MM.1S (cell line): ENCODE measurements around the gene CDK6.

Experiments used
- DNase-seq: peaks from one replicate; pipeline ENCODE4 v3.0.0-alpha.2; 2015
- H2AFZ ChIP-seq: fragments of 300-600 bp; sonication (generic); 2 replicates; pipeline ENCODE4 v1.6.0; 2016; ENCODE audit warnings: antibody characterized with exemption, low read length
- H3F3A ChIP-seq: fragments of 300-600 bp; sonication (generic); 2 replicates; pipeline ENCODE4 v1.6.1; 2016; ENCODE audit warnings: mild to moderate bottlenecking, antibody characterized with exemption, low read length, moderate library complexity, mixed read lengths; ENCODE audit not compliant: insufficient read depth
- H3K27ac ChIP-seq: fragments of 300-600 bp; sonication (generic); 2 replicates; pipeline ENCODE4 v1.5.1; 2016; ENCODE audit warnings: mild to moderate bottlenecking, low read length
- H3K27me3 ChIP-seq: fragments of 300-600 bp; sonication (generic); replicated peaks from 2 replicates; pipeline ENCODE4 v1.6.0; 2016; ENCODE audit warnings: low read length; ENCODE audit not compliant: insufficient read depth
- H3K36me3 ChIP-seq: fragments of 300-600 bp; sonication (generic); replicated peaks from 2 replicates; pipeline ENCODE4 v1.6.1; 2016; ENCODE audit warnings: mild to moderate bottlenecking, low read length, mixed read lengths; ENCODE audit not compliant: insufficient read depth
- H3K4me1 ChIP-seq: fragments of 300-600 bp; sonication (generic); 2 replicates; pipeline ENCODE4 v1.6.1; 2016; ENCODE audit warnings: low read length, mixed read lengths
- H3K4me2 ChIP-seq: fragments of 300-600 bp; sonication (generic); 2 replicates; pipeline ENCODE4 v1.6.0; 2016; ENCODE audit warnings: low read depth, low read length
- H3K4me3 ChIP-seq: fragments of 300-600 bp; sonication (generic); 2 replicates; pipeline ENCODE4 v1.5.1; 2016; ENCODE audit warnings: low read length, mixed read lengths
- H3K79me2 ChIP-seq: fragments of 300-600 bp; sonication (generic); 2 replicates; pipeline ENCODE4 v1.6.1; 2016; ENCODE audit warnings: mixed run types, low read length, mixed read lengths
- H3K9ac ChIP-seq: fragments of 300-600 bp; sonication (generic); 2 replicates; pipeline ENCODE4 v1.6.1; 2016; ENCODE audit warnings: low read length, mixed read lengths
- H3K9me2 ChIP-seq: fragments of 300-600 bp; sonication (generic); replicated peaks from 2 replicates; pipeline ENCODE4 v1.6.1; 2016; ENCODE audit warnings: mild to moderate bottlenecking, low read length, mixed read lengths; ENCODE audit not compliant: insufficient read depth
- H3K9me3 ChIP-seq: fragments of 300-600 bp; sonication (generic); replicated peaks from 2 replicates; pipeline ENCODE4 v1.6.1; 2016; ENCODE audit warnings: mild to moderate bottlenecking, low read length, mixed read lengths; ENCODE audit not compliant: insufficient read depth
- H4K20me1 ChIP-seq: fragments of 300-600 bp; sonication (generic); 2 replicates; pipeline ENCODE4 v1.6.1; 2016; ENCODE audit warnings: mild to moderate bottlenecking, low read length, moderate library complexity, mixed read lengths; ENCODE audit not compliant: insufficient read depth
- CTCF ChIP-seq: fragments of 300-600 bp; sonication (generic); IDR thresholded peaks from 2 replicates; pipeline ENCODE4 v1.5.1; 2016; ENCODE audit warnings: antibody characterized with exemption, low read length, mixed read lengths
- EZH2 ChIP-seq: fragments of 300-600 bp; sonication (generic); optimal IDR thresholded peaks from 2 replicates; pipeline ENCODE3; 2017; ENCODE audit warnings: low read depth, mild to moderate bottlenecking, antibody characterized with exemption, low read length, mixed read lengths
- EZH2phosphoT487 ChIP-seq: fragments of 300-600 bp; sonication (generic); IDR thresholded peaks from 2 replicates; pipeline ENCODE4 v1.6.1; 2018; ENCODE audit warnings: antibody characterized with exemption, low read length

The CDK6 gene

GRCh38 chr7:92751902-92752901 lies 84.2 kb downstream of the CDK6 start:
- Histone ChIP-seq H2AFZ (no peak overlapping the region), H3K4me1 (no peaks in the 10 kb centered on the region), H3K27ac (no peak overlapping the region), H3K9ac (no peak overlapping the region), H3K36me3 (no peaks in the 10 kb centered on the region), H3F3A (no peaks in the 10 kb centered on the region), H3K4me2 (no peak overlapping the region), H3K79me2 (peaks cover 90% of the 10 kb centered on the region), H3K9me2 (no peaks in the 10 kb centered on the region), H3K4me3 (no peak overlapping the region), H3K9me3 (no peaks in the 10 kb centered on the region), H3K27me3 (no peaks in the 10 kb centered on the region), H4K20me1 (no peaks in the 10 kb centered on the region)
- DNase-seq: no peak
- no peak for TF ChIP-seq CTCF
- no peak for TF ChIP-seq EZH2phosphoT487
- no peak for TF ChIP-seq EZH2

- no peak overlapping the region for H3K4me2 ChIP-seq
- peaks cover 90% of the 10 kb centered on the region for H3K79me2 ChIP-seq
- H3K9me3 ChIP-seq: no peaks in the 10 kb centered on the region
- no peaks in the 10 kb centered on the region for H3K9me2 ChIP-seq
- H3K4me1 ChIP-seq: no peaks in the 10 kb centered on the region
- H3F3A ChIP-seq: no peaks in the 10 kb centered on the region
- no peak overlapping the region for H3K9ac ChIP-seq
- no peaks in the 10 kb centered on the region for H3K27me3 ChIP-seq
- no peaks in the 10 kb centered on the region for H4K20me1 ChIP-seq
- TF ChIP-seq CTCF (no peak), EZH2phosphoT487 (no peak), EZH2 (no peak)
- no peak for DNase-seq
- no peak overlapping the region for H2AFZ ChIP-seq
- no peaks in the 10 kb centered on the region for H3K36me3 ChIP-seq
- no peak overlapping the region for H3K27ac ChIP-seq
- H3K4me3 ChIP-seq: no peak overlapping the region
Measured at GRCh38 chr7:92750946-92751345, 85.4 kb downstream of the CDK6 start.

DNA sequence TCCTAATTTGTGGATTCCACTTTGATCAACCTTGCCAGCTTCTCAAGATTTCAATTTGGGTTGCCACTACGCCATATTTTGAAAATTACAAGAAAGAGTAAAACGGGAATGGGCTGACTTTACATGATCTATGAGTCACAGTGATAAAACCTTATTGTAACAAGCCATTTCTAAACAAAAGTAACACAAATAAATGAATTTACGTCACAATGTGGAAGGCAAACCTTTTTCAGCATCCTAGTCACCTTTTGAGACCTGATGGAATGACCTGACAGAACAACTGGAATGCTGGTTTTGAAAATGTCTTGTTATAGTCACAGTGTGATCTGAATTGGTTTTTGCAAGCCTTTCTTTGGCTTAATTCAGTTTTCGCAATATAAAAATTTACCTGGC lies 85.9 kb downstream of the CDK6 start:
- Histone ChIP-seq H2AFZ (no peak overlapping the region), H3K4me2 (no peak overlapping the region), H3F3A (no peaks in the 10 kb centered on the region), H3K9ac (no peak overlapping the region), H3K27me3 (no peaks in the 10 kb centered on the region), H3K27ac (no peak overlapping the region), H3K4me3 (no peak overlapping the region), H3K36me3 (no peaks in the 10 kb centered on the region), H4K20me1 (no peaks in the 10 kb centered on the region), H3K4me1 (no peaks in the 10 kb centered on the region), H3K9me3 (no peaks in the 10 kb centered on the region), H3K79me2 (peaks cover 90% of the 10 kb centered on the region), H3K9me2 (no peaks in the 10 kb centered on the region)
- DNase-seq: no peak
- no peak for TF ChIP-seq EZH2
- no peak for TF ChIP-seq CTCF
- TF ChIP-seq EZH2phosphoT487: no peak
